LoVo (cell line): ENCODE data around the gene KRT39.
"Not testable (repeated sequence)": the region's sequence is repeated elsewhere in the genome, so short reads cannot be mapped to it uniquely, and the experiment has no call there.

Experiments used
- DNase-seq: peaks from one replicate; pipeline ENCODE4 v3.0.0-alpha.2; 2016; ENCODE audit warnings: low spot score

KRT39 gene

DNA sequence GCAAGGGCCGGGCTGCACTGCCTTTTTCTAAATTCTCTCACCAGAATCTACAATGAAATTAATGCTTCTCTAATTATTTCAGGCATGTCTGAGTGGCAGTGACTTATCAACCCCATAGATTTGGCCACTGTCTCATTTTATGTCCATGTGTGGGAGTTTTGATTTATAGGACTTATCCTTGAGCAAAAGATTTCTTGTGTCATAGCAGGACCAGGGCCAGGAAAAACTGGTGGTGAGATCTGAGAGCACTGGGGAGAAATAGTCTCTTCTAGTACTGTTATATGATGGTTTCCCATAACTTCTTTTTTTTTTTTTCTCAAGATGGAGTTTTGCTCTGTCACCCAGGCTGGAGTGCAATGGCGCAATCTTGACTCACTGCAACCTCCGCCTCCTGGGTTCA, 27.8 kb downstream of the KRT39 start:
- no peak for DNase-seq

DNA sequence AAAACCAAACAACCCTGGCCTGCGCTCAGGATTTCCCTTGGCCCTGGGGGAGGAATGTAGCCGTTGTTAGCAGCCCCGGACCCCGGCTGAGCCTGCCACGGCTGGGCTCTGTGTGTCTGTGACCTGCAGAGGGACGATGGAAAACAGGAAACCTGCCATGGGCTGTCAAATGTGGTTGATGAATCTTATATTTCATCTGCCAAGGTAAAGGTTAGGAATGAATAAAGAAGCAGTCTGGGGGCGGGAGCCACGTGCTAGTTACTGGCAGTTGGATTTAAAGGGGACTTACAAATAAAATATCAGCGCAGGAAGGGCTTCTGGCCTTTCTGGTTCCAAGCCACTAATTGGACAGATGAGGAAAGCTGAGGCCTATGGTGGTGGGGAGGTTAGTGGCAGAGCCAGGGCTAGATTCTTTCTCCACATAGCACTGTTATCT, 29.3 kb downstream of the KRT39 start, which contains the start of gene KRT23:
TSS of gene KRT23 (minus strand) at position 263 of the 436 bp plus-strand sequence. CDS start 1,043 bp downstream, outside the sequence.
- DNase-seq = no peak

DNA sequence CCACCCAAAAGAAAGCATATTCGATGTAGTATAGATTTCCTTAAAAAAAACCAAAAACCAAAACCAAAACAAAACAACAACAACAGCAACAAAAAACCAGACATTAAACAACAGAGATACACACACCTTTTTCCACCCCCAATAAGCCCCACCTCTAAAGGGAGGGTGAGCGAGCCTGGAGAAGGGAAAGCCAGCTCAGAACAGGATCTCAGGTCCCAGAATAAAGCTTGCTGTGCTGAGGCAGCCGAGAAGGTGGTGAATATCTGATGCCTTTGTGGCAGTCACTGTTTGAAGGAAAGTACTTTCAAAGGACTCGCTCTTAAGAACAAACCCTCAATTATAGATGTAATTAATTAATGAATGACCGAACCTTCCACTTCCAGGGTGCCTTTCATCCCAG, 29.8 kb downstream of the KRT39 start:
- no peak for DNase-seq

DNA sequence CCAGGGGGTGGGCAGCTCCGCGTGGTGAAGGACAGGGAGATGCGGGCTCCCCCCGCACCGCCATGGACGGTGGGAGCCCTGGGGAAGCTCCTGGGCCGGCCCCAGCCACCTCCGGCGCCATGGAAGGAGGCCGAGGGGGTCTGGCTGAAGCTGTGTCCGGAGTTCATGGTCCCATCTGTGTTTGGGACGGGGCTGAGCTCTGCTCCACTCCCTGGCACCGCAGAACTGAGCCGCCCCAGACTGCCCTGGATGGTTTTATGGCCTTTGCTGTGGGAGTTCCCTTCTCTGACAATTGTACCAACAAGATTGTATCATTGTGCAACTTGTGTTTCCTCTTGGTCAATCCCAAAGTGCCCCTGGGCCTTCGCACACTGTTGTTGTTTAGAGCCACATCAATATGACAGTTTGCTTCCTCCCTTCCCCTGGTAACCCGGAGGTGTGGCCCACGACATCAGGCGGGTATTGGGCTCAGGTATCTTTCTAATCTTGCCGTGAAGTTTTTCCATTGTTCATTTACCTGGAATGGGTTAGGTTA, 30.2 kb downstream of the KRT39 start:
- no peak for DNase-seq

DNA sequence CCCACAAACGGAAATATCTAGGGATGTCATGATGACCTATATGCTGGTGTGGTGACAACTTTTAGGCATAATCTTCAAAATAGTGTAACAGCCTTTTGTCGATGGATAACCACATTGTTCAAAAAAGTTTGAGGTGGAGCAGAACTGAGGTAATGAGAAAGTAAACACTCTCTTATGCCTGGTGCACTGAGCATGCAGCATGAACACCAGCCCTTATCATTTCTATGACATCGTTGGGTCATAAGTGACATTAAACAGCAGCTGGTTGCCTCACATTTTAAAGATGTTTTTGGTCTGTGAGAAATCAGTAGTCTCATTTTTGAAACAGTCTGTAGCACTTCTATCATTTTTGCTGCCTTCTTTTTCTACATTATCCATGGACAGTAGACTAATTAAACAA, 31.1 kb downstream of the KRT39 start:
- no peak for DNase-seq

DNA sequence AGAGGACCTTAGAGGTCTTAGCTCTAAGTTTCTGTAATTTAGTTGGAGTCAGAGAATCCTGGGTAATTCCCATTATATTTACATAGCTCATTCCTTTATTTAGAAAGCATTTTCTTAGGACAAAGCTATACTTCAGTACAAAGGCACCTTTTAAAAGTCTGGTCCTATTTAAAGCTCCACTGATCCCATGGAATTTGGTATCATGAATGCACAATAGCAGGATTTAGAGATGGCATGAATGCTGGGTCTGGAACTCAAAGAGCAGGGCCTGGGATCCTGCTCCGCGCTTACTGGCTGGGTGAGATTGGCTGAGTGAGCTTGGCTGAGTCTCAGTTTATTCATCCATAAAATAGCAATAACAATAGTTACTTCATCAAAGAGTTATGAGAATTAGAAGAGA, 34.1 kb downstream of the KRT39 start:
- DNase-seq = no peak

DNA sequence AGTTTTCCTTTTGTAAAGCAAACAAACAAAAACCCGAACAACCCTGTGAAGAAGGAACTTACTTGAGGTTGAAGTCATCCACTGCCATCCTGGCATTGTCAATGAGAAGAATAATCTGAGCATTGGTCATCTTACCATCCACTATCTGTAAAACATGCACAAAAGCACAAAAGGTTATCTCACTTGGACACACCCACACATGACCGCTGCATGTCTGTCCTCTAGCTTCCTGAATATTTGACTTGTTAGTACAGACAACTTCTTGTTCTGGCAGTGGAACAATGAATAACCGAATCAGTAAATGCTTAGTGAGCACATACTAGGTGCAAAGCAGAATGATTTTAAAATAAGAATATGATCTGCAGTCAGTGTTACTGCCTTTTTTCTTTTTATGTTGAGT, 35.4 kb downstream of the KRT39 start:
- DNase-seq = no peak

DNA sequence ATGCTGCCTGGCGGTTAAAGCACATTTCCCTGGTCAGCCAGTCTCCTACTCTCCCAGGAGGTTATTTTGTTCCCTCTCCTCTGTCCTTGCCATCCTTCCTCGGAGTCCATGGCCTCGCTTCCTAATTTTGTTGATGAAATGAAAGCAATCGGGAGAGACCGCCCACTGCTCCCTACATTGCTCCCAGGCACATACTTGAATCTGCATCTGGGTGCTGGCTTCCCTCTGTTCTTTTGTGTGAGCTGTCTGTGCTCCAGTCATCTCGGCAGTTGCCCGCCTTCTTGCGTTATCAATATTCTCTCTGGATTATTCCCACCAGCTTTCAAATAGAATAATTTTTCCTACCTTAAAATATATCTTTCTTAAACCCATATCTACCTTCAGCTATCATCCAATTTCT, 40.4 kb downstream of the KRT39 start:
- DNase-seq = no peak

DNA sequence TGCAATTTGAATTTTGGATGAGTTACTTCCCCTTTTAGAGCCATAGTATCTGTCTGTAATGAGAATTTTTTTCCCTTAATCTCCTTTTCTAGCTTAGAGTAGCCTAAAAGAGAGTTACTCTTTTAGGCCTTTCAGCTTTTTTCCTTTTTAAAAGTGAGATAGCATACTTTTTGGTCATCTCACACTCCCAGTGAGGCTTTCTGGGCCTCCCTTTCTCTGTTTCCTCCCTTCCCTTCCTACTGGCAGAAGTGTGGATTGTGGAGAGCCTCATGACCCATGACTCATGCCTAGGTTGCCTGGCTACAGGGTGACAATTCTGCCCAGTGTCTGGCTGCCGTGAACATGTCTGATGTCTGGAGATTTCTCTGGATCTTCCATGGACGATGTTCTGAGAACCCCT, 44.5 kb downstream of the KRT39 start:
- DNase-seq = peak; percentile 59

DNA sequence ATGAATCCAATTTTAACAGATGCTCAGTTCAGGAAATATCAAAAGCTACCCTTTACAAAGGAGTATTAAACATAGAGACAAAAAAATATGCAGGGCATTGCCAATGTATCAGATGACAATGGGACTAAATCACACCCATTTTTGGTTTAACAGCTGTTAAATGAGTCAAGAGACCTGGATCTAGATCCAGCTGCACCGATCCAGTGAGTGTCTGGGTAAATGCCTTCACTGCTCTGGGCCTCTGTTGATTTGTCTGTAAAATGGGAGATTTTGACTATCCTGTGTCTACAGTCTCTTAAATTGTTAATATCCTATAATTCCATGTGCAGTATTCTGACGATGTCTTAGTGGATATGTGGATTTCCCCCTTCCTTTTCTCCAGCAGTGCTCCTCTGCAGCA, 45.7 kb downstream of the KRT39 start:
- no peak for DNase-seq

DNA sequence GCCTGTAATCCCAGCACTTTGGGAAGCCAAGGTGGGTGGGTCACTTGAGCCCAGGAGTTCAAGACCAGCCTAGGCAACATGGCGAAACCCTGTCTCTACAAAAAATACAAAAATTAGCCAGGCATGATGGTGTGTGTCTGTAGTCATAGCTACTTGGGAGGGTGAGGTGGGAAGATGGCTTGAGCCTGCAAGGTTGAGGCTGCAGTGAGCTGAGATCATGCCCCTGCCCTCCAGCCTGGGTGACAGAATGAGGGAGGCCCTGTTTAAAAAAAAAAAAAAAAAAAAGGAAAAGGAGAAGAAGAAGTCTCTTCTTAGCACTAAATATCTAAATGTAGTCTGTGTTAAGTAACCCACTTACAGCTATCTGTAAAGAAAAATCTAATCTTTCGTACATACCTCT, 49.6 kb downstream of the KRT39 start:
- DNase-seq = not testable (repeated sequence)

DNA sequence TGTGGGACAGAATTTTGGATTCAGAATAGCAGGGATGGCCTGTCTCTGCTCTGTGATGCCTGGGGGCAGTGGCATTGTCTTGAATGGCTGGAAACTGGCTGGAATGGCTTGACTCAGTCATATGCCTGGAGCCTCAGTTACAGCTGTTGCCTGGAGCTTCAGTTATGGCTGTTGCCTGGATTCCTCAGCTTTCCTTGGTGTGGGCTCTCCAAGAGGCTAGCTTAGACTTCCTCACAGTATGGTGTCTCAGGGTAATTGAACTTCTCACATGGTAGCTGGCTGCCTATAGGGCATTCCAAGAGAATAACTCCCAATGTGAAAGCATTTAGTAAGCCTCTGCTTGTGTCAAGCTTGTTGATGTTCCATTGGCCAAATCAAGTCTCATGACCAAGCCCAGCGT, 50.4 kb downstream of the KRT39 start:
- DNase-seq = no peak

DNA sequence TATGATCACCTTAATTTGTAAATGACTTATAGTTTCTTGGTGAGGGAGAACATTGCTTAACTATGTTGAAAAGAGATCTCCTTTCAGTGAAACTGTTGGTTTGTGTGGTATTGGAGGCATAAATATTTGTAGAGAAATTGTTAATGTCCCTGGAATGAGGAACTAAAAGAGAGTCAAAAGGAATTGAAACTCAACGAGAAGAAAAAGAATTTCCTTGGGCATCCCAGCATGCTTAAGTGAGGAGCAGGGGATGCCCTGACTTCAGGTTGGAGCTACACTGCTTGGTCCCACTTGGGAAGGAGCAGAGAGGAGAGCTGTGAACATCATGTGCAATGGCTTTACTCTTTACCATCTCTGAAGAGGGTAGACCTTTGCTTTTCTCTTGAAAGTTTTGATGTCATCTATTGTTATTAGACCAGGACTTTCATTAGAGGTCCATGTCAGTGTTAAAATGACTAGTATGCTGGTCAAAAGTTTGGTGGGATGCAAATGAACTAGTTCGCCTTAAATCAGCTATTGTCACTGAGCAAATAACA, 51.0 kb downstream of the KRT39 start:
- peak; percentile 26 for DNase-seq

DNA sequence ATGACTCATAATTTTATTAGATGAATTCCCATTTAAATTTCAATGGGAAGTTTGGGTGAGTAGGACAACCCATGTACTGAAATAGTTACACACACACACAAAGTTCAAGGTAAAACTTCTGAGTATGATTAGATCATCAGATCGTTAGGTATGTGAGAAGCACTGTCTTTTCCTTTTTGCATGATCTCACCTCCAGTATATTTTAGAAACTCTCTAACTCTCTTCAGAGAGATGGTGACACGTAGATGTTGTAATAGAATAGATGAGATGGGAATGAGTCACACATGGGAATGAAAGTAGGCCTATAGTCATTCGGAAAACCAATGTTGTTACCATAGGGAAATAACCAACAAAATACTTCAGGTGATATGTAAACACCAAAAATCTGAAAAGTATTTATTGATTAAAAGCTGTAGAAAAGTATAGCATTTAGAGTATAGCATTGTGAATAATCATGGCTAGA, 51.5 kb downstream of the KRT39 start:
- DNase-seq = peak; percentile 61

DNA sequence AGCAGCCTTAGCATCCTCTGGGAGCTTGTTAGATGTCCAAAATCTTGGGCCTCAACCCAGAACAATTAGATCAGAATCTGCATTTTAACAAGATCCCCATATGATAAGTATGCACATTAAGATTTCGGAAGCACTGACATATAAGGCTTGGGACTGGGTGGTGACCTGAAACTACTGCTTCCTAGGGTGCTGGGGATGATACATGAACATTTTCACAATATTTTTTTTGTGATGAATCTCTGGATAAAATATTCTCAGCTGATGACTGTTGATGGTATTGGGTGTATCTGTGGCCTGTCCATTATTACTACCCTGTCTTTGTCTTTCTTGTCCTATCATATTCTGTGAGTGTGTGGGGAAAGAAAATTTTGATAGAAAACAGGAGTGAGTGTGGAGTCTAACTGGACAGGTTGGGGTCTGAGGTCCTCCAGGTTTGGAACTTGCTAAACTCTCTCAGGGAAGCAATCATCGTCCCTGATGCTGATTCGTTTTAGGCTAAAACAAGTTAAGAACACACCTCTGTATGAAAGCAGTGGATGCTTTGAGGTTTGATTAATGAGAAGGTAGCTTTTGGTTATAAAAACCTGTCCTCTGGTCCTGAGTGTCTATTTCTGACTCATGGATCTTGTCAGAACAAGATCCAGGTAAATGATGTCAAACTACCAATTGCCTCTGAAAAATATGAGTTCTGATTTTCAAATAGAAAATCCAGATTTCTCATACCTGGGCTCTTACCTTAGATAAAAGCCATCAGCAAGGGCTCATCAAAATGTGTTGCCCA, 52.5 kb downstream of the KRT39 start:
- no peak for DNase-seq

DNA sequence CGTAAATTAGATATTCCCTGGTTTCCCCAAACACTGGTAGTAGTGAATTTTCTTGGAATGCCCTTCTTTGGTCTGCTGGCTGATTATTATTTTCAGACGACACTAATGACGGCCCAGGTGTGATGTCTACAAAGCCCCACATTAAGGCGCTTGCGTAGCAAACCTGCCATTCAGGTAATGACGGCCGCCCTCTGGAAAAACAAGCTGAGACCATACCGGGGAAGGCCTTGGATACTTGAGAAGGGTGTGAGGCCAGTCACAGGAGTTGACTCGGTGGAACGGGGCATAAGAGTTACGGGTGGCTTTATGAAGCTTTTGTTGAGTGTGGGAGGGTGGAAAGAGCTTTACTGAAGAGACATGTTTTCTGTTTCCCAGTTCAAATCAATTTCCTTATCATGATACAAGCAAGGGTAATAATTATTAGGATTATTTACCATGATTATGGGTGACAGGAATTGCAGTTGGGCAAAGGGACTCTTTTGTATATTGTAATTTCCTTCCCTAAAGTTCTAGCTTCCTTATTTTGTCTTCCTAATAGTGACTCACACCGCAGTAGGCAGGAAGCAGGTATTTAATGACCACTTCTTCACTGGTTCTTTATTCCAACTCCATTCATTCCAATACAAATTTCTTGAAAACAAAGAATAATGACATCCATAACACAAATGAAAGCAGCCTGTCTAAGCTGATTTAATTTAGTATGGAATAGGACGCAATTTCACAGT, 54.1 kb downstream of the KRT39 start:
- DNase-seq = no peak

DNA sequence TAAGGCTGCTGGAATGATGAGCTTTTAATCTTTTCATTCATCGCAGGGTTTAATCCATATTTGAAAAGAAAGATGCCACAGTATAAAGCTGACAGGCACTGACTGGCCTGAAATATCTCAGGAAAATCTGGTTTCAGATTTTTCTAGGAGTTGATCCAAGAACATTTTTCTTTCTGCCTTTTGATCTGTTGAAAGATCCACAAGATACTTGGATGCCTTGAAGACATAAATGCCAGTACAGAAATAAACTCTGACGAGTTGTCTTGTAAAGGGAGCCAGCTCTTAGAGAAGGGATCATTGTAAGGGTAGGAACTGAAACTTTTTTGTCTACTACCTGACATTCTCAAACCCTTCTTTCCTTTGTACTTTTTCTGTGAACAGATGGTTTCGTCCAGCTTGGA, 56.3 kb downstream of the KRT39 start:
- DNase-seq = no peak

DNA sequence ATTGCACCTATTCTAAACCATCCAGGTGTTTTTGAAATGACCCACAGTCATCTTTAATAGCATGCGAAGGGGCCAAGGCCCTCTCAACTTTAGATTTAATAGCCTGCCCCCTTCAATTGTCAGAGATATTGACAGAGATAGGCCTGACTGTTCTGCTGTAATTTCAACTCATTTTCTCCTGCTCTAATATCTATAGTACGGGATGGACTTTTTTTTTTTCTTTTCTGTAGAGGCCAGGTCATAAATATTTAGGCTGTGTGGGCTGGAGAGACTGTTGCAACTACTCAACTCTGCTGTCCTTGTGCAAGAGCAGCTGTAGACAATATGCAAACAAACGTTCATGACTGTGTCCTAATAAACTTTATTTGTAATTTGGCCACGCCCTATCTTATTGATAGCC, 57.0 kb downstream of the KRT39 start:
- no peak for DNase-seq

DNA sequence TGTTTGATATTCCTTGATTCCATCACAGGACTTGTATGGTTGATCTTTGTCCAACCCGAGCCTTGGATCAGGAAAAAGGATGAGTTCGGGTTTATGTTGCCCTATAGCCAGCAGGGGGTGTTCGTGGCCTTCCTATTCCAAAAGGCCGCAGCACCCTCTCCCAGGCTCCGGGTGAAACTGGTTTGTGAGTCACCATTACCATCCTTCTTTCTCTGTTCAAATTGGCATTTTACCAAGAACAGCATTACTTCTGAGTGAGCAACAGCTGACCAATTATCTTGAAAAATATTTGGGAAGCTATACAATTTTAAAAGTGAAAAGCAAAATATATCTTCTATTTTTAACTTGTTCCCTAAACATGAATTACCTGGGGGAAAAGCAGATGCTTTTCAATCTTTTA, 57.4 kb downstream of the KRT39 start:
- peak; percentile 96 for DNase-seq
